ENCODE results near the gene EGFL6.
"Not testable (repeated sequence)": the region's sequence is repeated elsewhere in the genome, so short reads cannot be mapped to it uniquely, and the experiment has no call there.

EGFL6 gene

GRCh38 chrX:13655674-13656073 is 86.3 kb downstream of the EGFL6 start:
- no peak for DNase-seq

GRCh38 chrX:13658602-13659001 is 89.2 kb downstream of the EGFL6 start:
- no peak for DNase-seq

- no peak for DNase-seq
Observed at GRCh38 chrX:13659063-13659462, 89.7 kb downstream of the EGFL6 start.

- no peak for DNase-seq
Observed at GRCh38 chrX:13661735-13662288, 92.4 kb downstream of the EGFL6 start.

GRCh38 chrX:13662355-13662791 is 93.0 kb downstream of the EGFL6 start:
- DNase-seq, result no peak

GRCh38 chrX:13664020-13664419 is 94.6 kb downstream of the EGFL6 start:
- DNase-seq, result no peak

GRCh38 chrX:13666836-13667235 is 97.4 kb downstream of the EGFL6 start:
- DNase-seq, result no peak

GRCh38 chrX:13667919-13668318 is 98.5 kb downstream of the EGFL6 start:
- no peak for DNase-seq

- no peak for DNase-seq
Observed at GRCh38 chrX:13669246-13669737, 99.9 kb downstream of the EGFL6 start.

GRCh38 chrX:13669755-13670154 is 100.4 kb downstream of the EGFL6 start:
- not testable (repeated sequence) for DNase-seq

GRCh38 chrX:13670197-13670596 is 100.8 kb downstream of the EGFL6 start:
- DNase-seq, result no peak

- no peak for DNase-seq
Observed at GRCh38 chrX:13673016-13673415, 103.6 kb downstream of the EGFL6 start.

GRCh38 chrX:13676885-13677284 is 107.5 kb downstream of the EGFL6 start:
- DNase-seq, result no peak

GRCh38 chrX:13679700-13680099 is 110.3 kb downstream of the EGFL6 start:
- not testable (repeated sequence) for DNase-seq

- no peak for DNase-seq
Observed at GRCh38 chrX:13681595-13681994, 112.2 kb downstream of the EGFL6 start.

Data from NCI-H1417 treated with DMSO at 0.1 percent for 48 hours (cell line).